Measurements from ENCODE around the gene MAP1LC3A.

MAP1LC3A gene

GRCh38 chr20:34530342-34530741, 28.2 kb upstream of the MAP1LC3A start:
- DNase-seq: no peak

GRCh38 chr20:34531608-34532265, 26.8 kb upstream of the MAP1LC3A start:
- DNase-seq: no peak

- no peak for DNase-seq
Measured at GRCh38 chr20:34532320-34532719, 26.2 kb upstream of the MAP1LC3A start.

- DNase-seq: no peak
Measured at GRCh38 chr20:34532756-34533155, 25.8 kb upstream of the MAP1LC3A start.

GRCh38 chr20:34534391-34535165, 23.9 kb upstream of the MAP1LC3A start:
- DNase-seq: no peak

GRCh38 chr20:34535301-34535840, 23.1 kb upstream of the MAP1LC3A start:
- no peak for DNase-seq

GRCh38 chr20:34535857-34536256, 22.7 kb upstream of the MAP1LC3A start:
- DNase-seq: no peak

- no peak for DNase-seq
Measured at GRCh38 chr20:34536798-34537394, 21.6 kb upstream of the MAP1LC3A start.

GRCh38 chr20:34537651-34538050, 20.9 kb upstream of the MAP1LC3A start:
- no peak for DNase-seq

- peak; percentile 39 for DNase-seq
Measured at GRCh38 chr20:34538671-34539123, 19.8 kb upstream of the MAP1LC3A start.

- no peak for DNase-seq
Measured at GRCh38 chr20:34539756-34540155, 18.8 kb upstream of the MAP1LC3A start.

GRCh38 chr20:34540596-34541263, 17.8 kb upstream of the MAP1LC3A start:
- no peak for DNase-seq

GRCh38 chr20:34541264-34541901, 17.1 kb upstream of the MAP1LC3A start:
- DNase-seq: no peak

GRCh38 chr20:34541917-34542316, 16.6 kb upstream of the MAP1LC3A start:
- DNase-seq: no peak

- DNase-seq: no peak
Measured at GRCh38 chr20:34542439-34542838, 16.1 kb upstream of the MAP1LC3A start.

- no peak for DNase-seq
Measured at GRCh38 chr20:34543463-34544056, 15.0 kb upstream of the MAP1LC3A start.

- peak; percentile 50 for DNase-seq
Measured at GRCh38 chr20:34544109-34544796, 14.3 kb upstream of the MAP1LC3A start.

- no peak for DNase-seq
Measured at GRCh38 chr20:34546751-34547181, 11.8 kb upstream of the MAP1LC3A start.

- DNase-seq: no peak
Measured at GRCh38 chr20:34547844-34548613, 10.5 kb upstream of the MAP1LC3A start.

- DNase-seq: no peak
Measured at GRCh38 chr20:34549291-34549928, 9.1 kb upstream of the MAP1LC3A start.
